ENCODE results near the gene GABRB1. TPM values are rescaled to one million over a fixed set of nuclear protein-coding genes. Genes with fewer than 3 reads are reported as not detected.

GABRB1 gene
- total and polyA plus RNA-seq, 2 experiments from 2014 or later = 0.26 to 0.97 TPM

GRCh38 chr4:47128991-47129390 is 97.6 kb downstream of the GABRB1 start (continued):
- TF ChIP-seq ZNF462 (CRISPR knock-in tag; IDR thresholded peaks at IDR 0.05) (no peak), JUNB (IDR thresholded peaks at IDR 0.05; ENCODE audit: unreplicated experiment) (no peak), ZNF114 (CRISPR knock-in tag; IDR thresholded peaks at IDR 0.05) (no peak), ZNF331 (CRISPR knock-in tag; IDR thresholded peaks at IDR 0.05; ENCODE audit: low read depth) (no peak), POLR2AphosphoS5 (IDR thresholded peaks at IDR 0.05; ENCODE audit: low read depth) (no peak), NANOG (IDR thresholded peaks at IDR 0.05; ENCODE audit: borderline replicate concordance) (no peak), CREB1 (CRISPR knock-in tag; IDR thresholded peaks at IDR 0.05; ENCODE audit: low read depth) (no peak)

DNA sequence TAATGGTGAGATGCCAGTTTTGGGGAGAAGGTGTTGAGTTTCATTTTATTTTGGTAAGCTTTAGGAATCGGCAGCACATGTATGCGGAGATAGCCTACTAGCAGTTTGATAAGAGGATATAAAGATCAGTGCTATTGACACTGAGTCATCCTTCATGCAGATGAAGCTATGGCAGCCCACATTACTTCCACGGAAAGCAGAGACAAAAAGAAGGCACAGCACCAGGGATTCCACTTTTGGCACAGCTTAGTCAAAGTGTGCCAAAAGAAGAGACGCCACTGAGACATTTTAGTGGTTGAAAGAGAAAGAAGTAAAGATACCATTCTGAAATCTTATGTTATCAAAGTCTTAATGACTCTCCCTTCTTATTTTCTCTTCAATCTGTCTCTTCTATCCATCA is 103.8 kb downstream of the GABRB1 start:
- H4K20me1 ChIP-seq (replicated peaks; ENCODE audit: insufficient read depth) = no peaks in the 10 kb centered on the region
- DNase-seq (ENCODE audit: low spot score) (no peak), ATAC-seq (no peak)
- no peaks in the 10 kb centered on the region for H3K27me3 Mint-ChIP-seq (ENCODE audit: insufficient read depth, low read depth, poor library complexity)
- no peaks in the 10 kb centered on the region for H3K79me2 ChIP-seq (replicated peaks; ENCODE audit: insufficient read depth)
- no peak overlapping the region for H3K27ac ChIP-seq (ENCODE audit: low read depth)
- no peaks in the 10 kb centered on the region for H3K4me1 ChIP-seq (ENCODE audit: insufficient read depth)
- H3K4me2 ChIP-seq = no peak overlapping the region
- H3K4me3 Mint-ChIP-seq = no peak overlapping the region
- no peak overlapping the region for H2AFZ ChIP-seq
- H3K27me3 ChIP-seq (ENCODE audit: insufficient read depth) = no peaks in the 10 kb centered on the region
- no peak overlapping the region for H3K27ac Mint-ChIP-seq
- no peaks in the 10 kb centered on the region for H3F3A ChIP-seq (replicated peaks; ENCODE audit: low read depth)
- no peak overlapping the region for H3K4me3 ChIP-seq
- H3K9me3 Mint-ChIP-seq = no peaks in the 10 kb centered on the region; the same call in 2 of the 3 replicates
- H3K36me3 Mint-ChIP-seq (ENCODE audit: low read depth) = no peaks in the 10 kb centered on the region
- H3K9me2 ChIP-seq (ENCODE audit: insufficient read depth) = no peaks in the 10 kb centered on the region
- no peaks in the 10 kb centered on the region for H3K36me3 ChIP-seq (ENCODE audit: insufficient read depth)
- no peaks in the 10 kb centered on the region for H3K4me1 Mint-ChIP-seq
- no peak for TF ChIP-seq ZNF114 (CRISPR knock-in tag; IDR thresholded peaks at IDR 0.05)
- TF ChIP-seq CTCF (conservative IDR thresholded peaks at IDR 0.05; ENCODE audit: low read depth in 2 of 2) = no peak
- no peak for TF ChIP-seq STAT1 (IDR thresholded peaks at IDR 0.05; ENCODE audit: unreplicated experiment)
- no peak for TF ChIP-seq ETS1 (IDR thresholded peaks at IDR 0.05)
- TF ChIP-seq ZNF331 (CRISPR knock-in tag; IDR thresholded peaks at IDR 0.05; ENCODE audit: low read depth) = no peak

Data from GM23338 (cell line).